Measurements from ENCODE around the gene CAMK4. TPM values are rescaled to one million over a fixed set of nuclear protein-coding genes. Genes with fewer than 3 reads are reported as not detected.

The CAMK4 gene
- total and polyA plus RNA-seq, 4 donors: 0.27 to 1.4 (median 1.2) TPM

- H3K27me3 ChIP-seq (ENCODE audit: control insufficient read depth in 4 of 4, insufficient read depth in 4 of 4, low read length in 3 of 4): no peaks in the 10 kb centered on the region
- no peak overlapping the region for H3K27ac ChIP-seq (ENCODE audit: low read depth in 1 of 2, low read length in 2 of 2)
- no peaks in the 10 kb centered on the region for H3K4me1 ChIP-seq (ENCODE audit: control insufficient read depth in 4 of 4, insufficient read depth in 4 of 4, low read length in 3 of 4)
- H3K9me3 ChIP-seq (ENCODE audit: control insufficient read depth in 4 of 4, low read length in 3 of 4): no peaks in the 10 kb centered on the region
- WGBS: 87% methylated on average over 5 of the region's 5 CpGs
- H3K4me3 ChIP-seq (ENCODE audit: low read depth in 1 of 3, low read length in 3 of 3): no peak overlapping the region
- TF ChIP-seq RAD21 (IDR thresholded peaks at IDR 0.05) (no peak), ATF3 (IDR thresholded peaks at IDR 0.05) (no peak), FOXA1 (IDR thresholded peaks at IDR 0.05) (no peak), HNF4G (IDR thresholded peaks at IDR 0.05) (no peak), HNF4A (conservative IDR thresholded peaks at IDR 0.05) (no peak), FOXA2 (IDR thresholded peaks at IDR 0.05) (no peak), TAF1 (conservative IDR thresholded peaks at IDR 0.05) (no peak), NR2F2 (IDR thresholded peaks at IDR 0.05) (no peak), ZBTB33 (IDR thresholded peaks at IDR 0.05) (no peak), CTCF (IDR thresholded peaks at IDR 0.05; ENCODE audit: low read depth, low read length, missing input control) (no peak), REST (IDR thresholded peaks at IDR 0.05) (no peak), EGR1 (IDR thresholded peaks at IDR 0.05; ENCODE audit: low read depth in 2 of 2) (no peak), GABPA (IDR thresholded peaks at IDR 0.05 in 1 of 2, conservative IDR thresholded peaks at IDR 0.05 in 1 of 2) (no peak), SP1 (IDR thresholded peaks at IDR 0.05) (no peak)
- H3K36me3 ChIP-seq (ENCODE audit: control insufficient read depth in 4 of 4, insufficient read depth in 3 of 4, low read depth in 1 of 4, low read length in 3 of 4): no peaks in the 10 kb centered on the region
- H3K9ac ChIP-seq (ENCODE audit: low read depth in 1 of 2, low read length in 2 of 2): no peak overlapping the region
- no peak for DNase-seq (ENCODE audit: low spot score)
These were observed 203.6 kb downstream of the CAMK4 start for GRCh38 chr5:111427762-111428161.

GRCh38 chr5:111432883-111433536 is 208.8 kb downstream of the CAMK4 start:
- no peak for DNase-seq (ENCODE audit: low spot score)
- Histone ChIP-seq H3K4me1 (ENCODE audit: control insufficient read depth in 4 of 4, insufficient read depth in 4 of 4, low read length in 3 of 4) (no peaks in the 10 kb centered on the region), H3K9ac (ENCODE audit: low read depth in 1 of 2, low read length in 2 of 2) (no peak overlapping the region), H3K27me3 (ENCODE audit: control insufficient read depth in 4 of 4, insufficient read depth in 4 of 4, low read length in 3 of 4) (no peaks in the 10 kb centered on the region), H3K27ac (ENCODE audit: low read depth in 1 of 2, low read length in 2 of 2) (no peak overlapping the region), H3K4me3 (ENCODE audit: low read depth in 1 of 3, low read length in 3 of 3) (no peak overlapping the region), H3K36me3 (ENCODE audit: control insufficient read depth in 4 of 4, insufficient read depth in 3 of 4, low read depth in 1 of 4, low read length in 3 of 4) (no peaks in the 10 kb centered on the region), H3K9me3 (ENCODE audit: control insufficient read depth in 4 of 4, low read length in 3 of 4) (no peaks in the 10 kb centered on the region)
- no peak for TF ChIP-seq FOXA1 (IDR thresholded peaks at IDR 0.05)
- TF ChIP-seq NR2F2 (IDR thresholded peaks at IDR 0.05): no peak
- no peak for TF ChIP-seq ZBTB33 (IDR thresholded peaks at IDR 0.05)
- no peak for TF ChIP-seq GABPA (IDR thresholded peaks at IDR 0.05 in 1 of 2, conservative IDR thresholded peaks at IDR 0.05 in 1 of 2)
- no peak for TF ChIP-seq RXRA (IDR thresholded peaks at IDR 0.05)
- no peak for TF ChIP-seq HNF4G (IDR thresholded peaks at IDR 0.05)
- no peak for TF ChIP-seq CTCF (IDR thresholded peaks at IDR 0.05; ENCODE audit: low read depth, low read length, missing input control)
- TF ChIP-seq MAX (IDR thresholded peaks at IDR 0.05): no peak
